ENCODE data around the gene UBE2E2. TPM values are rescaled to one million over a fixed set of nuclear protein-coding genes. Genes with fewer than 3 reads are reported as not detected.
"Not testable (repeated sequence)": the region's sequence is repeated elsewhere in the genome, so short reads cannot be mapped to it uniquely, and the experiment has no call there.

The UBE2E2 gene
- total RNA-seq, 2 experiments from 2014 or later = 0.55 to 1.3 TPM

GRCh38 chr3:23174426-23175039, 28.6 kb upstream of the UBE2E2 start:
- ChIA-PET POLR2A (no interaction called here), CTCF (no interaction called here)
- no peaks in the 10 kb centered on the region for H3K36me3 Mint-ChIP-seq (ENCODE audit: low read depth)
- no peak overlapping the region for H3K27ac Mint-ChIP-seq
- H3K4me3 Mint-ChIP-seq = no peak overlapping the region
- no peaks in the 10 kb centered on the region for H3K4me1 Mint-ChIP-seq
- peaks cover 4% of the 10 kb centered on the region for H3K9me3 Mint-ChIP-seq
- no peaks in the 10 kb centered on the region for H3K27me3 Mint-ChIP-seq
- no peak for DNase-seq

GRCh38 chr3:23175341-23176083, 27.6 kb upstream of the UBE2E2 start:
- CTCF ChIA-PET = no interaction called here
- no peak overlapping the region for H3K4me3 Mint-ChIP-seq
- POLR2A ChIA-PET = no interaction called here
- no peaks in the 10 kb centered on the region for H3K4me1 Mint-ChIP-seq
- H3K27me3 Mint-ChIP-seq = no peaks in the 10 kb centered on the region
- peaks cover 4% of the 10 kb centered on the region for H3K9me3 Mint-ChIP-seq
- no peak overlapping the region for H3K27ac Mint-ChIP-seq
- DNase-seq = no peak
- H3K36me3 Mint-ChIP-seq (ENCODE audit: low read depth) = no peaks in the 10 kb centered on the region

GRCh38 chr3:23176839-23177238, 26.3 kb upstream of the UBE2E2 start:
- H3K4me3 Mint-ChIP-seq; DNase-seq; CTCF ChIA-PET; POLR2A ChIA-PET; H3K4me1 Mint-ChIP-seq; H3K27ac Mint-ChIP-seq; H3K36me3 Mint-ChIP-seq (ENCODE audit: low read depth); H3K27me3 Mint-ChIP-seq; H3K9me3 Mint-ChIP-seq: not testable (repeated sequence)

- Mint-ChIP-seq H3K9me3 (peaks cover 2% of the 10 kb centered on the region), H3K4me1 (no peaks in the 10 kb centered on the region), H3K4me3 (no peak overlapping the region), H3K27ac (no peak overlapping the region), H3K27me3 (no peaks in the 10 kb centered on the region), H3K36me3 (ENCODE audit: low read depth) (no peaks in the 10 kb centered on the region)
- ChIA-PET POLR2A (no interaction called here), CTCF (no interaction called here)
- no peak for DNase-seq
Observed at GRCh38 chr3:23182996-23183513, 20.1 kb upstream of the UBE2E2 start.

GRCh38 chr3:23183731-23184130, 19.4 kb upstream of the UBE2E2 start:
- POLR2A ChIA-PET = no interaction called here
- no peak overlapping the region for H3K27ac Mint-ChIP-seq
- H3K36me3 Mint-ChIP-seq (ENCODE audit: low read depth) = no peaks in the 10 kb centered on the region
- CTCF ChIA-PET = no interaction called here
- H3K27me3 Mint-ChIP-seq = no peaks in the 10 kb centered on the region
- H3K4me3 Mint-ChIP-seq = no peak overlapping the region
- H3K4me1 Mint-ChIP-seq = no peaks in the 10 kb centered on the region
- H3K9me3 Mint-ChIP-seq = peaks cover 2% of the 10 kb centered on the region
- no peak for DNase-seq

GRCh38 chr3:23185861-23186260, 17.3 kb upstream of the UBE2E2 start:
- no peak for DNase-seq
- Mint-ChIP-seq H3K36me3 (ENCODE audit: low read depth) (no peaks in the 10 kb centered on the region), H3K27ac (no peak overlapping the region), H3K9me3 (no peaks in the 10 kb centered on the region), H3K4me1 (no peaks in the 10 kb centered on the region), H3K27me3 (no peaks in the 10 kb centered on the region), H3K4me3 (no peak overlapping the region)
- POLR2A ChIA-PET = no interaction called here
- CTCF ChIA-PET = no interaction called here

- H3K9me3 Mint-ChIP-seq = no peaks in the 10 kb centered on the region
- CTCF ChIA-PET = no interaction called here
- H3K4me3 Mint-ChIP-seq = no peak overlapping the region
- no peaks in the 10 kb centered on the region for H3K4me1 Mint-ChIP-seq
- H3K27me3 Mint-ChIP-seq = no peaks in the 10 kb centered on the region
- no peak overlapping the region for H3K27ac Mint-ChIP-seq
- no peak for DNase-seq
- POLR2A ChIA-PET = interaction anchor here (0.6 kb wide), 1 partner anchor 9 kb away, joined by 4 read pairs; no protein-coding TSS in a partner anchor
- H3K36me3 Mint-ChIP-seq (ENCODE audit: low read depth) = no peaks in the 10 kb centered on the region
Observed at GRCh38 chr3:23189187-23189586, 13.9 kb upstream of the UBE2E2 start.

GRCh38 chr3:23192816-23193215, 10.3 kb upstream of the UBE2E2 start:
- no peaks in the 10 kb centered on the region for H3K9me3 Mint-ChIP-seq
- no peaks in the 10 kb centered on the region for H3K4me1 Mint-ChIP-seq
- ChIA-PET CTCF (no interaction called here), POLR2A (no interaction called here)
- H3K27me3 Mint-ChIP-seq = no peaks in the 10 kb centered on the region
- H3K27ac Mint-ChIP-seq = no peak overlapping the region
- H3K36me3 Mint-ChIP-seq (ENCODE audit: low read depth) = no peaks in the 10 kb centered on the region
- H3K4me3 Mint-ChIP-seq = no peak overlapping the region
- no peak for DNase-seq

GRCh38 chr3:23193831-23194230, 9.3 kb upstream of the UBE2E2 start:
- H3K4me3 Mint-ChIP-seq = no peak overlapping the region
- ChIA-PET CTCF (no interaction called here), POLR2A (no interaction called here)
- no peak overlapping the region for H3K27ac Mint-ChIP-seq
- H3K36me3 Mint-ChIP-seq (ENCODE audit: low read depth) = no peaks in the 10 kb centered on the region
- H3K27me3 Mint-ChIP-seq = no peaks in the 10 kb centered on the region
- H3K4me1 Mint-ChIP-seq = no peaks in the 10 kb centered on the region
- no peaks in the 10 kb centered on the region for H3K9me3 Mint-ChIP-seq
- no peak for DNase-seq

GRCh38 chr3:23198801-23199200, 4.3 kb upstream of the UBE2E2 start:
- H3K27ac Mint-ChIP-seq = no peak overlapping the region
- CTCF ChIA-PET = no interaction called here
- DNase-seq = no peak
- H3K4me3 Mint-ChIP-seq = no peak overlapping the region
- POLR2A ChIA-PET = no interaction called here
- peaks cover 6% of the 10 kb centered on the region for H3K4me1 Mint-ChIP-seq
- no peaks in the 10 kb centered on the region for H3K36me3 Mint-ChIP-seq (ENCODE audit: low read depth)
- H3K9me3 Mint-ChIP-seq = no peaks in the 10 kb centered on the region
- peaks cover 23% of the 10 kb centered on the region for H3K27me3 Mint-ChIP-seq

GRCh38 chr3:23199649-23200048, 3.5 kb upstream of the UBE2E2 start:
- Mint-ChIP-seq H3K27ac (no peak overlapping the region), H3K9me3 (no peaks in the 10 kb centered on the region), H3K4me3 (no peak overlapping the region), H3K36me3 (ENCODE audit: low read depth) (no peaks in the 10 kb centered on the region), H3K27me3 (peaks cover 30% of the 10 kb centered on the region), H3K4me1 (peaks cover 10% of the 10 kb centered on the region)
- DNase-seq = no peak
- ChIA-PET CTCF (no interaction called here), POLR2A (no interaction called here)

GRCh38 chr3:23201154-23201838, 1.8 kb upstream of the UBE2E2 start:
- H3K4me3 Mint-ChIP-seq = peak overlapping the region; percentile 18
- no peaks in the 10 kb centered on the region for H3K9me3 Mint-ChIP-seq
- DNase-seq = no peak
- POLR2A ChIA-PET = no interaction called here
- no peaks in the 10 kb centered on the region for H3K36me3 Mint-ChIP-seq (ENCODE audit: low read depth)
- H3K4me1 Mint-ChIP-seq = peaks cover 10% of the 10 kb centered on the region
- no peak overlapping the region for H3K27ac Mint-ChIP-seq
- H3K27me3 Mint-ChIP-seq = peaks cover 31% of the 10 kb centered on the region
- CTCF ChIA-PET = no interaction called here

- Mint-ChIP-seq H3K27ac (no peak overlapping the region), H3K36me3 (ENCODE audit: low read depth) (no peaks in the 10 kb centered on the region), H3K27me3 (peaks cover 34% of the 10 kb centered on the region), H3K4me1 (peaks cover 10% of the 10 kb centered on the region), H3K9me3 (no peaks in the 10 kb centered on the region), H3K4me3 (peak overlapping the region; percentile 51)
- no peak for DNase-seq
- ChIA-PET POLR2A (no interaction called here), CTCF (no interaction called here)
Observed at GRCh38 chr3:23202203-23202920, 765 bp upstream of the UBE2E2 start.
